ENCODE results near the gene USP44. TPM values are rescaled to one million over a fixed set of nuclear protein-coding genes. Genes with fewer than 3 reads are reported as not detected.
A peak's percentile ranks its signal among the peaks of the same experiment; 100 is the strongest.

USP44 gene
- total and polyA plus RNA-seq, 2 experiments from 2014 or later = 0.54 to 0.76 TPM

GRCh38 chr12:95593266-95593871, 42.1 kb upstream of the USP44 start:
- Histone ChIP-seq H3K27ac (no peak overlapping the region), H3K4me1 (ENCODE audit: insufficient read depth) (no peaks in the 10 kb centered on the region), H4K20me1 (ENCODE audit: insufficient read depth) (no peaks in the 10 kb centered on the region), H2AFZ (no peak overlapping the region), H3K4me3 (no peak overlapping the region), H3K9me3 (ENCODE audit: low read depth) (no peaks in the 10 kb centered on the region), H3F3A (ENCODE audit: insufficient read depth) (no peaks in the 10 kb centered on the region), H3K36me3 (ENCODE audit: low read depth) (no peaks in the 10 kb centered on the region), H3K9ac (no peak overlapping the region), H3K4me2 (ENCODE audit: unreplicated experiment) (no peak overlapping the region), H3K9me2 (ENCODE audit: insufficient read depth) (no peaks in the 10 kb centered on the region), H3K79me2 (ENCODE audit: insufficient read depth) (no peaks in the 10 kb centered on the region), H3K27me3 (replicated peaks; ENCODE audit: insufficient read depth) (peaks cover 14% of the 10 kb centered on the region)
- DNase-seq = no peak
- TF ChIP-seq EZH2phosphoT487 (IDR thresholded peaks at IDR 0.05; ENCODE audit: insufficient read depth, low read depth) (no peak), EZH2 (IDR thresholded peaks at IDR 0.05; ENCODE audit: insufficient read depth, poor library complexity, severe bottlenecking) (no peak)
- in situ Hi-C loops (cut with MboI) = loop anchor here (10.0 kb wide), 1 partner anchor 221 kb away; no protein-coding TSS in a partner anchor
- WGBS, 2 experiments (ENCODE audit: low coverage in 1 of 2, low lambda C conversion rate in 2 of 2, missing lambda C conversion rate in 2 of 2) = 3 to 7% methylated on average over 7 of the region's 7 CpGs

GRCh38 chr12:95591731-95592130, 40.5 kb upstream of the USP44 start:
- H3K9ac ChIP-seq = no peak overlapping the region
- 47 to 53% methylated on average over 2 of the region's 2 CpGs for WGBS, 2 experiments (ENCODE audit: low coverage in 1 of 2, low lambda C conversion rate in 2 of 2, missing lambda C conversion rate in 2 of 2)
- no peak overlapping the region for H3K4me2 ChIP-seq (ENCODE audit: unreplicated experiment)
- H3K27me3 ChIP-seq (replicated peaks; ENCODE audit: insufficient read depth) = peaks cover 17% of the 10 kb centered on the region
- H2AFZ ChIP-seq = no peak overlapping the region
- TF ChIP-seq EZH2 (IDR thresholded peaks at IDR 0.05; ENCODE audit: insufficient read depth, poor library complexity, severe bottlenecking) (no peak), EZH2phosphoT487 (IDR thresholded peaks at IDR 0.05; ENCODE audit: insufficient read depth, low read depth) (no peak)
- H3K27ac ChIP-seq = no peak overlapping the region
- peak; percentile 46 for DNase-seq
- H3K9me2 ChIP-seq (ENCODE audit: insufficient read depth) = no peaks in the 10 kb centered on the region
- H3K4me3 ChIP-seq = no peak overlapping the region
- H3K9me3 ChIP-seq (ENCODE audit: low read depth) = no peaks in the 10 kb centered on the region
- no peaks in the 10 kb centered on the region for H3K36me3 ChIP-seq (ENCODE audit: low read depth)
- in situ Hi-C loops (cut with MboI) = loop anchor here (10.0 kb wide), 1 partner anchor 223 kb away; no protein-coding TSS in a partner anchor
- H3K4me1 ChIP-seq (ENCODE audit: insufficient read depth) = no peaks in the 10 kb centered on the region
- H3K79me2 ChIP-seq (ENCODE audit: insufficient read depth) = no peaks in the 10 kb centered on the region
- no peaks in the 10 kb centered on the region for H4K20me1 ChIP-seq (ENCODE audit: insufficient read depth)
- H3F3A ChIP-seq (ENCODE audit: insufficient read depth) = no peaks in the 10 kb centered on the region

- no peaks in the 10 kb centered on the region for H4K20me1 ChIP-seq (ENCODE audit: insufficient read depth)
- no peak overlapping the region for H3K27ac ChIP-seq
- TF ChIP-seq EZH2phosphoT487 (IDR thresholded peaks at IDR 0.05; ENCODE audit: insufficient read depth, low read depth) (no peak), EZH2 (IDR thresholded peaks at IDR 0.05; ENCODE audit: insufficient read depth, poor library complexity, severe bottlenecking) (no peak)
- no peaks in the 10 kb centered on the region for H3F3A ChIP-seq (ENCODE audit: insufficient read depth)
- H3K9me3 ChIP-seq (ENCODE audit: low read depth) = no peaks in the 10 kb centered on the region
- H3K9me2 ChIP-seq (ENCODE audit: insufficient read depth) = no peaks in the 10 kb centered on the region
- no peaks in the 10 kb centered on the region for H3K4me1 ChIP-seq (ENCODE audit: insufficient read depth)
- no peak overlapping the region for H3K4me3 ChIP-seq
- no peak for DNase-seq
- no peaks in the 10 kb centered on the region for H3K79me2 ChIP-seq (ENCODE audit: insufficient read depth)
- in situ Hi-C loops (cut with MboI) = loop anchor here (10.0 kb wide), 1 partner anchor 224 kb away; no protein-coding TSS in a partner anchor
- H3K36me3 ChIP-seq (ENCODE audit: low read depth) = no peaks in the 10 kb centered on the region
- no peak overlapping the region for H2AFZ ChIP-seq
- WGBS, 2 experiments (ENCODE audit: low coverage in 1 of 2, low lambda C conversion rate in 2 of 2, missing lambda C conversion rate in 2 of 2) = 84 to 97% methylated on average over 2 of the region's 2 CpGs
- no peak overlapping the region for H3K9ac ChIP-seq
- no peak overlapping the region for H3K4me2 ChIP-seq (ENCODE audit: unreplicated experiment)
- H3K27me3 ChIP-seq (replicated peaks; ENCODE audit: insufficient read depth) = peaks cover 17% of the 10 kb centered on the region
Observed at GRCh38 chr12:95590775-95591174, 39.5 kb upstream of the USP44 start.

- Histone ChIP-seq H3K4me2 (ENCODE audit: unreplicated experiment) (no peak overlapping the region), H4K20me1 (ENCODE audit: insufficient read depth) (no peaks in the 10 kb centered on the region), H3K9me2 (ENCODE audit: insufficient read depth) (no peaks in the 10 kb centered on the region), H3K36me3 (ENCODE audit: low read depth) (no peaks in the 10 kb centered on the region), H3K27me3 (replicated peaks; ENCODE audit: insufficient read depth) (peaks cover 21% of the 10 kb centered on the region), H3K4me1 (ENCODE audit: insufficient read depth) (no peaks in the 10 kb centered on the region), H2AFZ (no peak overlapping the region), H3K4me3 (no peak overlapping the region), H3F3A (ENCODE audit: insufficient read depth) (no peaks in the 10 kb centered on the region), H3K79me2 (ENCODE audit: insufficient read depth) (no peaks in the 10 kb centered on the region), H3K9ac (no peak overlapping the region), H3K9me3 (ENCODE audit: low read depth) (no peaks in the 10 kb centered on the region), H3K27ac (no peak overlapping the region)
- TF ChIP-seq EZH2phosphoT487 (IDR thresholded peaks at IDR 0.05; ENCODE audit: insufficient read depth, low read depth) (no peak), EZH2 (IDR thresholded peaks at IDR 0.05; ENCODE audit: insufficient read depth, poor library complexity, severe bottlenecking) (no peak)
- in situ Hi-C loops (cut with MboI) = no loop called here
- no peak for DNase-seq
- 68 to 74% methylated on average over 2 of the region's 2 CpGs for WGBS, 2 experiments (ENCODE audit: low coverage in 1 of 2, low lambda C conversion rate in 2 of 2, missing lambda C conversion rate in 2 of 2)
Observed at GRCh38 chr12:95583933-95584332, 32.7 kb upstream of the USP44 start.

All from GM23248 (cell line).